GM23248 (cell line): Measurements from ENCODE around the gene CABP2.

ENCODE experiments used
- EZH2 ChIP-seq: fragments of 200-600 bp; sonication (generic); IDR thresholded peaks from 2 replicates; pipeline ENCODE4 v1.6.1; 2018; ENCODE audit warnings: antibody characterized with exemption, mild to moderate bottlenecking; ENCODE audit not compliant: insufficient read depth, poor library complexity, severe bottlenecking
- EZH2phosphoT487 ChIP-seq: fragments of 200-600 bp; sonication (generic); IDR thresholded peaks from 2 replicates; pipeline ENCODE4 v1.6.1; 2018; ENCODE audit warnings: antibody characterized with exemption, moderate library complexity, mild to moderate bottlenecking, low read depth; ENCODE audit not compliant: insufficient read depth

- no peak for TF ChIP-seq EZH2phosphoT487
- TF ChIP-seq EZH2: no peak
These were observed 35.0 kb upstream of the CABP2 start for GRCh38 chr11:67558084-67558772.
